Amniotic epithelial cell (primary cell): ENCODE measurements around the gene TRAF2.
"Not testable (repeated sequence)": the region's sequence is repeated elsewhere in the genome, so short reads cannot be mapped to it uniquely, and the experiment has no call there.

Experiments used
- DNase-seq: peaks from one replicate; pipeline ENCODE4 v3.0.0-alpha.2; 2010; ENCODE audit warnings: low read depth

TRAF2 gene

GRCh38 chr9:136857581-136858412 lies 28.5 kb upstream of the TRAF2 start:
- DNase-seq, result no peak

GRCh38 chr9:136858452-136858843 lies 27.9 kb upstream of the TRAF2 start:
- DNase-seq, result no peak

DNA sequence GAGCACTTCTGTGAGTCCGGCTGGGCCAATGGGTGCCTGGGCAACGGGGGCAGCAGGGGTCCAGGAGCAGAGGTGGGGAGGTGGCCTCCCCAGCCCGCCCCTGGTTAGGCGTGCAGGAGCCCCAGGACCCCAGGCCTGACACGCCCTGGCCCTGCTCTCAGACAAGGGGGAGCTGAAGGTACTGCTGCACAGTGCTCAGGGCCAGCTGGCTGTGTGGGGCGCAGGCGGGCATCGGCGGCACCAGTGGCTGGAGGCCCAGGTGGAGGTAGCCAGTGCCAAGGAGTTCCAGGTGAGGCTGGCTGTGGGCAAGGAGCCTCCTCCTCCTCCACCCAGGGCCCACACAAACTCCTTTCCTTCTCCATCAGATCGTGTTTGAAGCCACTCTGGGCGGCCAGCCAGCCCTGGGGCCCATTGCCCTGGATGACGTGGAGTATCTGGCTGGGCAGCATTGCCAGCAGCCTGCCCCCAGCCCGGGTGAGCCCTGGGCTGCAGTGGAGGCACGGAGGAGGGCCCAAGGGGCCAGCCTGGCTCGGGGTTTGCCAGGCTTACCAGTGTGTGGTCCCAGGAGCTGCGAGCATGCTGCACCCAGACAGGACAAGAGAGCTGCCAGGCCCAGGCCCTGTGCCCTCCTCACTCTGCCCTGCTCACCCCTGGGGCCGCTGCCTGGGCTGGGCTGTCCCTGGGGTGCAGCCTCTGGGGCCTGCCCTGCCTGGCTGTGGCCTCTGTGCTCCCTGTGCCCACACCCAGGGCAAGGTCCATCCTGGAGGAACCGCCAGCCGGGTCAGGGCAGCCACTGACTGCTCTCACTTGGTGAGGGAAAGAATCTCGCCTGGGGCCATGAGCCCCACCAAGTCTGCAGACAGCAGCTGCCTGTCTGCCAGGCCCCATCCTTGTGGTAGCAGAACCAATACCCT lies 27.2 kb upstream of the TRAF2 start:
- DNase-seq, result peak; percentile 47

GRCh38 chr9:136860529-136860928 lies 25.8 kb upstream of the TRAF2 start:
- DNase-seq, result no peak

GRCh38 chr9:136860933-136861873 lies 25.1 kb upstream of the TRAF2 start:
- no peak for DNase-seq

DNA sequence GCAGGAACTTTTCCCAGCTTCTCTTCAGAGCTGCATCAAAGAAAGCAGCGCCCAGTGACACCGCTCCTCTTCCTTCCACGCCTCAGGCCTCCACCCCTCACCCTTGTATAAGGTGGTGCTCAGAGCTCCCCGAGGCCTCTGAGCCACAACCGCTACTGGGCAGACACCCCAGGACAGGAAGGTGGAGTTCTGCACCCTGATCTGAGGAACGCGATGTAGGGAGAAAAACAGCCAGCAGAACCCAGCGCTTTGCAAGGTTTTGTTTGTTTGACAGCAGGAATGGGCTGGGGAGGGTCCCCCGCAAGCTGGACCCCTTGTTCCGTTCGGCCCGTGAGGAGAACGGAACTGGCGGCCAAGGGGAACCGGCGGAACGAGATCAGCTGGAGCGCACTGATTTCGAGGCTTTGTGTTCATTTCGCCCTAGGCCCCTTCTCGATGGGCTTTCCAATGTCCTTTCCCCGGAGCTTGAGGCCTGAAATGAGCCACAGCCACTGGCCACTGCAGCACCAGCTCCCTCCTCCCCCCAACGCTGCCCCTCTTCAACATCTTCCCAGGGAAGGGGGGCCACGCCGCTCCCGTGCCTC lies 24.4 kb upstream of the TRAF2 start:
- no peak for DNase-seq

- no peak for DNase-seq
Observed at GRCh38 chr9:136862849-136863622, 23.3 kb upstream of the TRAF2 start.

DNA sequence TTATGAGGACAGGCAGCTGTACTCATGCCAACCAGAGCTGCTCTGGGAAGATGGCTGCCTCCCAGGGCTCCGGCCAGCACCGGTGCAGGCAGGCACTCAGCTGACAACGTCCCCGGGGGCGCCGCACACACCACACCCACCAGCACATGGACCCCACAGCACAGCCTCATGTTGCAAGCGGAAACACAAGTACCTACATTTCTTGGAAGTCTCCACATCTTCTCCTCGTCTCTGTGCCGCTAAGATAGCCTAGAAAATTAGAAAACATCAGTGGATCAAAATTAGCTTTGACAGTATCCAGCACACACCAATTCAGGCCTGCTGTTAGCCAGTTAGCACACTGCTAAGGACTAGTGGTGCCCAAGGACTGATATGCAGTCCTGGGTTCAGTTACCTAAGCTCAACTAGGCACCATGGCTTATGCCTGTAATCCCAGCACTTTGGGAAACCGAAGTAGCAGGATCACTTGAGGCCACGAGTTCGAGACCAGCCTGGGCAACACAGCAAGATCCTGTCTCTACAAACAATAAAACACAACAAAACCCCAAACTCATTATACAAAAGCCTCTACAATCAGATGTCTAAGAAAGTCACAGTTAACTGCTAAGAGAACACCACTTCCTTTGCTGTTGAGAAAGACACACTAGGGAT lies 22.6 kb upstream of the TRAF2 start:
- no peak for DNase-seq

- DNase-seq, result no peak
Observed at GRCh38 chr9:136865041-136865767, 21.1 kb upstream of the TRAF2 start.

GRCh38 chr9:136865768-136866103 lies 20.6 kb upstream of the TRAF2 start:
- no peak for DNase-seq

GRCh38 chr9:136866898-136867421 lies 19.4 kb upstream of the TRAF2 start:
- not testable (repeated sequence) for DNase-seq

GRCh38 chr9:136867480-136867879 lies 18.8 kb upstream of the TRAF2 start:
- DNase-seq, result no peak

DNA sequence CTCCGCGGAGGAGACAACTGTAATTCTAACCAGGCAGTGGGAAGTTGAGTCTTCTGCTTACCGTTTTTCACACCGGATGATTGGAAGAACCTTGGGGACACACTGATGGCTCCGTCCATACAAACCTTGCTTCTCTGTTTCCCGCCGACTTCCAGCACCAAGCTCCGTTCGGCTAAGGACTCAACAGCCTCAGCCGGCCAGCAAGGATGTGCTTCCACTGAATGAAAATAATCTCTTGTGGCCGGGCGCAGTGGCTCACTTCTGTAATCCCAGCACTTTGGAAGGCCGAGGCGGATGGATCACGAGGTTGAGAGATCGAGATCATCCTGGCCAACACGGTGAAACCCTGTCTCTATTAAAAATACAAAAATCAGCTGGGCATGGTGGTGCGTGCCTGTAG lies 18.4 kb upstream of the TRAF2 start:
- DNase-seq, result no peak

GRCh38 chr9:136868644-136869043 lies 17.7 kb upstream of the TRAF2 start:
- DNase-seq, result no peak

- DNase-seq, result not testable (repeated sequence)
Observed at GRCh38 chr9:136869611-136870010, 16.7 kb upstream of the TRAF2 start.

- DNase-seq, result no peak
Observed at GRCh38 chr9:136875155-136875554, 11.2 kb upstream of the TRAF2 start.

DNA sequence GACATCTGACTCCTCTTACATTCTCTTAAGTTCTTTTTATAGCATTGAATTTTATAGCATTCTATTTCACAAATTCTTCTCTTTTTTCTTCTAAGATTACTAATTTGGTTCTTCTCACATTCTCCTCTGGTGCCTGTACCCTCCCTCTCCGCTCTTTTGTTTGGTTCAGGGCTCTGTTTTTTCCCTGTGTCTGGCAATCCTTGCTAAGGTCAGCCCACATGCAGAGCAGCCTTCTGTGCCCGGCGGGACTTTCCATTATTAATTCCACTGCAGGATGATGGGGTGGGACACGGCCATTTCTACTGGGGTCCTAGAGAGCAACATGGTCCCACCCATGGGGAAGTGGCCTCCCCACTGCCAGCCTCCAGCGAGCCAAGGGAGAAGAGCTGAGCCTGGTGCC lies 9.8 kb upstream of the TRAF2 start:
- DNase-seq, result no peak

GRCh38 chr9:136880651-136881050 lies 5.7 kb upstream of the TRAF2 start:
- no peak for DNase-seq

DNA sequence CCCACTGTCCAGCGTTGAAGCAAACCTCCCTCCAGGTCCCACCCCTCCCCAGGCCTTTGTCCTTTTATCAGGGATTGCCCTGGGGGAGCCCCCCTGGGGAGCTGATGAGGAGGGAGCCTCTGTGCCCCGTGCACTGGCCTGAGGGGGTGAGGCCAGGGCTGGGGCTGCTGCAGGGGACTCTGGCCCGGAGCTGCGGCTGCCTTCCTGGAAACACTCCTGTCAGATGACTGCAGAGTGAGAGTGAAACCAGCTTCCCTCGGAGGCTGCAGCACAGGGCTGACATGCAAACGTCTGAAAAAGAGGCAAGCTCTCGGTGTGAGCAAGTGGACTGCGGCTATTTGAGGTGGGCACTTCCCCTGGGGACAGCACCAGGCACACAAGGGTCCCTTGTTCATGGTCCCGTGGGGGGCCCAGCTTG lies 4.6 kb upstream of the TRAF2 start:
- peak; percentile 31 for DNase-seq
